Stimulated activated CD8-positive, alpha-beta memory T cell treated with anti-CD3 and anti-CD28 coated beads, Interleukin-7, amount 100 ng/mL, for 48 hours (primary cell): ENCODE data around the gene NUDT4B.
"Not testable (repeated sequence)": the region's sequence is repeated elsewhere in the genome, so short reads cannot be mapped to it uniquely, and the experiment has no call there.

Experiments used
- DNase-seq, 2 donors: peaks; one replicate each; pipeline ENCODE4 v3.0.0-alpha.2; 2020; ENCODE audit warnings: low read depth in 1 of 2; ENCODE audit errors: extremely low read depth in 1 of 2

NUDT4B gene

DNA sequence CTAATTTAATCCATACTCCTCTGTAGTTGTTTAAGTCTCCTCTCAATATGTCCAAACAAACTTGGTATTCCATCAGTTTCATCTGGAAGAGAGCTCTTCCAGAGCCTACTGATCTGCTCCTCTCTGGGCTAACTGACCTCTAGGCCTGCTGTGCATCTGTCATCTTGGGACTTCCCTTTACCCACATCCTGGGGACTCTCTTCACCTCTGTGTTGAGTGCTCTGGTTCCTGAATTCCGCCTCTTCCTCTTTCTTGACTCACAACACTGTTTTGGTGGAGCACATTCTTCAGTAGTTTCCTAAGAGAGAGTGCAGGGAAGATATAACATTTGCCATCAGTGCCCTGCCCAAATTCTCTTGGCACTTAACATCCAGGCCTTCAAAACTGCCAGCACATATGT is 13.0 kb upstream of the NUDT4B start:
- not testable (repeated sequence) for DNase-seq

DNA sequence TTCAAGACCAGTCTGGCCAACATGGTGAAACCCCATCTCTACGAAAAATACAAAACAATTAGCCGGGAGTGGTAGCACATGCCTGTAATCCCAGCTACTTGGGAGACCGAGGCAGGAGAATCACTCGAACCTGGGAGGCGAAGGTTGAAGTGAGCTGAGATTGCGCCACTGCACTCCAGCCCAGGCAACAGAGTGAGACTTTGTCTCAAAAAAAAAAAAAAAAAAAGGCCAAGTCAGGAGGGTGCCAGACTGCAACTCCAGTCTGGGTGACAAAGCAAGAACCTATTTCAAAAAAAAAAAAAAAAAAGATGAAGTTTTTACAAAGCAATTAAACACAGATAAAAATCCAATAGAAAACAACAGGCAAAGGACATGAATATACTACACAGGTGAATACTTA is 9.9 kb upstream of the NUDT4B start:
- DNase-seq, result not testable (repeated sequence)

DNA sequence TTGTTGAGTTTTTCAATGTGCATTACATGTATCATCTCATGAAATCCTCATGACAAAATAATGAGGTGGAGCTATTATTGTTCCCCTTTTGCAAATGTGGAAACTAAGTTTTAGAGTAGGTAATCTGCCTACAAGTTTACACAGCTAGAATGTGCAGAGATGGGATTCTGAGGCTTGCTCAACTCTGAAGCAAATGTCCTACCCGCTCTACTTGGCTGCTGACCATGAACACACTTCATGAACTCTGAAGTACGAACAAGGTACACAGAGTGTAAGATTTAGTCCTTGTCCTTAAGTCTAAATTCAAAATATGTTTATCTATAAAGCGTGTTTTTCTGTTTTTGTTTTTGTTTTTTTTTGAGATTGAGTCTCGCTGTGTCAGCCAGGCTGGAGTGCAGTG is 5.4 kb upstream of the NUDT4B start:
- DNase-seq, result not testable (repeated sequence)

DNA sequence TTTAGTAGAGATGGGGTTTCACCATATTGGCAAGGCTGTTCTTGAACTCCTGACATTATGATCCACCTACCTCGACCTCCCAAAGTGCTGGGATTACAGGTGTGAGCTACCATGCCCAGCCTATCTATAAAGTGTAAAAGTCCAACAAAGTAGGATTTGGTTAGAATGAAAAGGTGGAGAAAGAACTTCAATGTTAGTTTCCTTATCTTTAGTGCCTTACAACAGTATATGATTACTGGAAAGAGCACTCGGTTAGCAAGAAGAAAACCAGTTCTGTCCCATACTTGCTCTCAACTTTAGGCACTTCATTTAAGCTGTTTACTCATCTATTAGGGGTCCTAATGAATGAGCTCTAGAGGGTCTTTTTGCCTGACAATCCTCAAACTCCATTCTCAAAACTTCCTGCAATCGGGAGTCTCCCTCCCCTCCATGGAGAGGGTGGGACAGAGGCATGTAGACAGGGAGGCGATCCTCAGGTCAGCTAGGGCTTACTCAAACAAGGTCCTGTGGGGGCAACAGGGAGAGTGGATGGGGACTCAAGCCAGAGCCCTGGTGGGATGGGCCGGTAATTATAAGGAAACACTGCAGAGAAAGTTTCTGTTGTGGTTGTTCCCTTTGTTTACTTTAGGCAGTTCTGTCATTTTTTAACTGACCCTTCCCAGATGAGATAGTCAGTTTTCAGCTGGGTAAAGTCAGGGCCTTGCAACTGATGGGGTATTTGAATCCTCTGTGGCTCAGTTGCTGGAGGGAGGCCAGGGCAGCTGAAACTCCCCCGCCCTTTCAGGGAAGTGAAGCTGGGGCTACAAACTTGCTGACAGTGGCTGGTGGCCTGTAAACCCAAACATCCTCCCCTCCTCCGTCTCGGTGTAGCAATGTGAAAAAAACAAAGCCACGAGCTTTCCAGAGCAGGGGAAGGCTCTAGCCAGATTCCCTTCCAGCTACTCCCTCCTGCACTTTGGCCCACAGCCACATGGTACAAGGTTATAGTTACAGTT is 4.6 kb upstream of the NUDT4B start:
- DNase-seq, result not testable (repeated sequence)

DNA sequence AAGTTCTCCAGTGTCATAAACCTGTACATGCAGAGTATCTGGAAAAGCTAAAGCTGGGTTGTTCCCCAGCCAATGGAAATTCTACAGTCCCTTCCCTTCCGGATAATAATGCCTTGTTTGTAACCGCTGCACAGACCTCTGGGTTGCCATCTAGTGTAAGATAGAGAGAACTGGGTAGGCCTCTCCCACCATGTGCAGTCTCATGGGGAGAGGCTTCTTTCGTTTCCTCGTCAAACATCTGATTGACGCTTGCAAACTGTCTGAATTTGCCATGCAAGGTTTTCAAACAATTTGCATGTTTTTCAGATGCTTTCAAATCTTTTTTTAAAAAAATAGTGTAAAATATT is 734 bp downstream of the NUDT4B start:
- not testable (repeated sequence) for DNase-seq

DNA sequence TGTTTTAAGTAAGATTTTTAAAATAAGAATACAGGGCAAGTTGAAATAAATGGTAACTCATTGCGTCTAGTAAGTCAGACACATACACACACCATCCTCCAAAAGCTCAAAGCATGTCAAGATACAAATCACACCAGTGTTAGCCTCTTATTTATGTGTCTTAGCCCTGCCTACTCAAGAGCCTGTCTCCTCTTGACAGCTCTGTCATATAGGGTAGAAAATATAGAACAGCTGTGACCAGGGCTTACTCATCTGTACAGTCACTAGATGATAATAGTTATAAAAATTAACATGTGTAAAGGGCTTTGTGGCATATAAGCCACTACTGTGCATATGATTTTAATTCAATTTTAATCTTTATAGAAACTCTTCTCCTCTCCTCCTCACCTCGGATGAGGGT is 7.7 kb downstream of the NUDT4B start:
- not testable (repeated sequence) for DNase-seq

DNA sequence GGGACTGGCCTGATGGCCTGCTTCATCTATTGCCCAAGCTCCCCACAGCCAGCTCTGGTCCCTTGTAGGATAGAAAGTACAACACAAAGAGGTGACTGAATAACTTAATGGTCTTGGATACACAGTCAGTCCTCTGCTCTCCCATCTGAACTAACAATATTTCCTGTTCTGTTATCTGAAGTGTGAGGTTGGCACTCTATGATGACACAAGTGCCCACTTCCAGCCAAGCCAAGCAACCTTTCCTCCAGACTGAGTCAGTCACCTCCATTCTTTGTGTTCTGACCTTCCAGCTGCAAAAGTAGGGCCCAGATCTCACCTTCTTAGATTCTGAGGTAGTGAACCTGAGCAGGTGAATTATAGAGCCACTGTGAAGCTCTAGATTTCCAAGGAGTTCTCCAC is 8.9 kb downstream of the NUDT4B start:
- DNase-seq, result not testable (repeated sequence)

DNA sequence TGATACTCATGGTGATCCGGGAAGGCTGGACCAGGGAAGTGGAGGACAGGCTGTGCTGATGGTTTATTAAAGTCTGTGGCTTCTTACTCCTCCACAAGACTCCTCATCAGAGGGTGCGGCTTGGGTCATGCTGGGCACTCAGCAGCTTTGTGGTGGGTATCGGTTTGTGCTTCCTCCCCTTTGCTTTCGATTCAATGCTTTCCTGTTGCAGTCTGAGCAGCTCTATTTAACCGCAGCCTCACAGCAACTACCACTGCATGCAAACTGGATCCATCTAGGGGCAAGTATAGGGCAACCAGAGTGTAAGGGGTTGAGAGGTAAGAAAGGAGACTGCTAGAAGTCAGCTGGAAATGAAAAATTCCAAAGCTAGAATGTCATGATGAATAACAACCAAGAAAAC is 9.8 kb downstream of the NUDT4B start:
- not testable (repeated sequence) for DNase-seq

DNA sequence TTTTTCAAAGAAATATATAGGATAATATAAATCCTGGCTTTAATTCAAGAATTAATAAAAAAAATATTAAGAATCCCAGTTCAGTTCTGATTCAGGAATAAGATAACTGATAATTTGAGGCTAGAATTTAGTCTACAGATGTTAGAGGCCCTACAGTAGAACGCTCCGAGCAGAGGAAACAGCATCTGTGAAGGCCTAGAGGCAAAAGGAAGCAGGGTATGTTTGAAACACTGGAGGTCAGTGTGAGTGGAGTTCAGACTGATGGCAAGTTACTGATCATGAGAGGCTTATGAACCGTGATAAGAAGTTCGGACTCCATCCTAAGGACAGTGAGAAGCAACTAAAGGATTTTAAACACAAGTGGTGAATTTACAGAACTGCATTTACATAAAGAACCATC is 10.4 kb downstream of the NUDT4B start:
- DNase-seq, result not testable (repeated sequence)

DNA sequence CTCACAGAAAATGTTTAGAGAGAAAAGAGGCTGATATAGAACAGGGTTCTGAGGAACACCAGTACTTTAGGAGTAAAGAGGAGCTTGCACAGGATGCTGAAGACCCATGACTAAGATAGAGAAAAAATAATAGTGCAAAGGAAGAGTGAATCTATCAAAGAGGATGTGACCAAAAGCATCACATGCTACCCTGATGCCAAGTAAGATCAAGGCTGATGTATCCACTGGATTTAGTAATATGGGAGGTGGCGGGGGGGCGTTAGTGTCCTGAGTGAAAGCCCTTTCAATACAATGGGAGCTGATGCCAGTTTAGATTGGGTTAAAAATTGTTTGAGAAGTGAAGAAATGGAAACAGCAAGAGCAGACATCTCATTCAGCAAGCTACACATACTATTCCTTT is 11.2 kb downstream of the NUDT4B start:
- DNase-seq, result not testable (repeated sequence)

DNA sequence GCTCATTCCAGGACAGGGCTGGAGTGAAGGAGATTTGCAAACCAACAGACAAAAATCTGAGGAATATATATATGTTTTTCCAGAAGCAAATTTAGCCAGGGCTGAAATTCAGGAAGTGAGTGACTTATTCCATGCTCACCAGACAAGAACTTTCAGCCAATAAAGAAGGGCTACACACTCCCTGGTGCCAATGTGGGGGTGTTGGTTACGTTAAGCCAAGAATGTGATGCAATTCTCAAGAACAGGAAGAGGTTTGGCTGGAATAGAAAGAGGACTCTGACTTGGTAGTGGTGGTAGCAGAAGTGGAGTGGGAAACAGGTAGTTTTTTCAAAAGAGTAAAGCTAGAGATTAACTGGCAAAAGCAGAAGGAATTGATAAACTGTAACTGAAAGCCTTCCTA is 11.6 kb downstream of the NUDT4B start:
- DNase-seq, result not testable (repeated sequence)

DNA sequence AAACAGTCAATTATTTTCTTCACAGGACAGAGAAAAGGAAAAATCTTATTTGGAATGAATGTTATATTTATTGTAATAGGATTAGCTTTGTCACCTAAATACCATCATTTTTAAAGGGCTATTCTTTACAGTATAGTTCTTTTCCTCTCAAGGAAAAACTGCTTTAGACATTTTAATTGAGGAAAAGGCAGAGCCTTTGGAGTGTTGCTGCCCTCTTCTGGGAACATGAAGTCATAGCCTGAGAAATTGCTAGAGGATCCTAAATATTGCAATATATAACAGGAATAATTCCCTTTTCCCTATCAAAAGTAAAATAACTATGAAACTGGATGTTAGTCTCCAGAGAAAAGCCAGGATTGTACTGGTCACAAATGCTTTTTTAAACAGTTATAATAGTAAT is 12.8 kb downstream of the NUDT4B start:
- DNase-seq, result not testable (repeated sequence)

DNA sequence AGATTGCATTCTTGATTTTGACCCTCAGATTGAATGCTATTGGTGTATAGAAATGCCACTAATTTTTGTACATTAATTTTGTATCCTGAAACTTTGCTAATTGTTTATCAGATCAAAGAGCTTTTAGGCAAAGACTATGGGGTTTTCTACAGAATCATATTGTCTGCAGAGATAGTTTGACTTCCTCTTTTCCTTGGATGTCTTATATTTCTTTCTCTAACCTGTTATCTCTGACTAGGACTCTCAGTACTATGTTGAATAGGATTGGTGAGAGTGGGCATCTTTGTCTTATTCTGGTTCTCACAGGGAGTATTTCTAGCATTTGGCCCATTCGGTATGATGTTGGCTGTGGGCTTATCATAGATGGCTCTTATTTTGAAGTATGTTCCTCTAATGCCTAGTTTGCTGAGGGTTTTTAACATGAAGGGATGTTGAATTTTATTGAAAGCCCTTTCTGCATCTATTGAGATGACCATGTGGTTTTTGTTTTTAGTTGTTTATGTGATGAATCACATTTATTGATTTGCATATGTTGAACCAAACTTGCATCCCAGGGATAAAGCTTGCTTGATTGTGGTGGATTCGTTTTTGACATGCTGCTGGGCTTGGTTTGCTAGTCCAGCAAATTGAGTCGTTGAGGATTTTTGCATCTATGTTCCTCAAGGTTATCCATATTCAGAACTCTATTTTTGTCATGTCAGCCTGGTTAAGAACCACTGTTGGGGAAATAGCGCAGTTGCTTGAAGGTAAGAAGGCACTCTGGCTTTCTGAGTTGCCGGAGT is 16.9 kb downstream of the NUDT4B start:
- not testable (repeated sequence) for DNase-seq

DNA sequence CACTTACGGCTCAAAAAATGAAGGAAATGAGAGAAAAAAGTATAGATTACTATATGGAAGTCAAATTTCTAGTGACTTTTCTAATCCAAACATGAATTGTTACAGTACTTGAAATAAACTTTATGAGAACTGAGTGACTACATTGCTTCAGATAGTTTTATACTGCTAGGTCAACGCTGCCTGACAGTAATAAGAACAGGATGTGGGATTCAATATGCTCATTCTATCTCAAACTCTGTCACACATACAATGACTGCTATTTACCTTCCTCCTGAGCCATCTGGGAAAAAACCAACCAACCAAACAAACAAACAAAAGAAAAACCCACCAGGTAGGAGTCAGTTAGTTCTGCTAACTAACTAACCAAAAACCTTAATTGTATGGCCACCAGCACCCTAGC is 20.0 kb downstream of the NUDT4B start:
- DNase-seq, result not testable (repeated sequence)

DNA sequence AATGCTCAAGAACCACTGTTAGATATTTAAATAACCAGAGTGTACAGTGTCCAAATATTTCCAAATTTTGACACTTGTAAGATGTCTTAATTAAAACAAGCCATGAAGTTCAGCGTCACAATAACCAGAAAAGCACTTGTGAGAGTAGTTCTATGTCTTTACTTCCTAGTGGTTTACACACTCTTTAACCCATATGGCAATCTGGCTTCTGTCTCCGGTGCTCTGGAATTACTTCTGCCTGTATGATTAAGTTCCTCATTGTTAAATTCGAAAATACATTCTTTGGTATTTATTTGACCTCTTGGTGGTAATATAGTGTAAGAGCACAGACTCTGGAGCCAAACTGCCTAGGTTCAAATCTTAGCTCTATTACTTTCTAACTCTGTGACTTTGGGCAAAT is 20.9 kb downstream of the NUDT4B start:
- DNase-seq, result not testable (repeated sequence)

DNA sequence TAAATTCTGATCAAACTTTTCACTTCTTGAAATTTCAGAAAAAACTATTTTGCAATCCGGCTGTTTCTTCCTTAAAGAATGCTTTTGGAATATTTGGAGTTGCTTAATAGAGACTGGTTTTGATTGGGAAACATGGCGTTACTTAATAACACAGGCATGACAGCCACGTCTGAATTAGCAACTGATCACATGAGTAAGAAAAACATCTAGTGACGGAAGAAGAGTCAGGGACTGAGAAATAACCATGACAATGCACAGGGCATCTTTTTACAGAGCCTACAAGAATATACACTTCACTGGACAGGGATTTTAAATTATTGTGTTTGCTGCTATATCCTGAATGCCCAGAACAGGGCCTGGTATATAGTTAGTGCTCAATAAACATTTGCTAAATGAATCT is 25.1 kb downstream of the NUDT4B start:
- not testable (repeated sequence) for DNase-seq

DNA sequence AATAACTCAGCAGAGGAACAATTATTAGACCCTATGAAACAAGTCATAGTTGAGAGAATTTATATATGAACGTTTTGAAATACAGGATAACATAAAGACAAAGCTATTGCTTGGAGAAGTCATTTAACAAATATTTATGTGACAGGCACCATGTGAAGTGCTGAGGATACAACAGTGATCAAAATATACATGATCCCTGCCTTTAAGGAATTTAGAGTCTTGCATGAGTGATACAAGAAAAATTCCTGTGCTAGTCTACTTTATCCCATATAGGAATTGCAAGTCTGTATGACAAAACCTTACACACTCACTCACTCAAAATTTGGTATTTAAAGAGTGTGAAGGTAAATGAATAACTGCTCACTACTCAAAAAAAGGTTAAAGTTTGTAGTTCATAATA is 25.5 kb downstream of the NUDT4B start:
- not testable (repeated sequence) for DNase-seq

DNA sequence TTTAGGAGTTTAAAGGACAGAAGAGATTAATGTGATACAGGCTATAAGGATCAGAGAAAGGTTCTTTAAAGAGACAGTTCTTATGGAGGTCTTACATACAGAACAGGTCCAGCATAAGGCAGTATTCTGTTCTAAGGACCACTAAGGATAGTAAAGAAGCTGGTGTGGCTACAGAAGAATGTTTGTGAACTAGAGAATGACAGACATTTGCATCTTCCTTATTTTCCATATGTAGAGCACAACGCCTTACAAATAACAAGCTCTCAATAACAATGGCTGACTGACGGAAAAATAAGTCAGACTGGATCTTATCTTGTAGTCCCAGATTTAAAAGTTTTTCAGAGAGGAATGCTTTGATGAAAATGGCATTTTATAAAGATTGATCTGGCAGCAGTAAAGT is 26.7 kb downstream of the NUDT4B start:
- DNase-seq, result not testable (repeated sequence)

DNA sequence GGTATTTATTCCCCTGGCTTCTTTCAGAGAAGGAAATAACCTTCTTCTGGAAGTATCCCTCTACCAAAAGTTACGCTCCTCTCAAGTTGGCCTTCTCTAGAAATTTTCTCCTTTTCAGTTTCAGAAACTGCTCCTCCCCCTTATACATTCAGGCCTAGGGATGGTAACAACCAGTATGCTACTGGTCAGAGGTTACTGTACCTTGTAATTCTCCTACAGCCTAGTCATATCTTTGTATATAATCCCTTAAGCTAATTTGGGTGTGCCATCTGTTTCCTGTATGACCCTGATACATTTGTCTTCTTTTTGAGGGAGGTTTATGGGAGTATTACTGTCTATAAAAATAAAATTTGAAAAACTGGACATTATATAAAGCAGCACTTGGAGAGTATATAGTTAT is 29.1 kb downstream of the NUDT4B start:
- not testable (repeated sequence) for DNase-seq

DNA sequence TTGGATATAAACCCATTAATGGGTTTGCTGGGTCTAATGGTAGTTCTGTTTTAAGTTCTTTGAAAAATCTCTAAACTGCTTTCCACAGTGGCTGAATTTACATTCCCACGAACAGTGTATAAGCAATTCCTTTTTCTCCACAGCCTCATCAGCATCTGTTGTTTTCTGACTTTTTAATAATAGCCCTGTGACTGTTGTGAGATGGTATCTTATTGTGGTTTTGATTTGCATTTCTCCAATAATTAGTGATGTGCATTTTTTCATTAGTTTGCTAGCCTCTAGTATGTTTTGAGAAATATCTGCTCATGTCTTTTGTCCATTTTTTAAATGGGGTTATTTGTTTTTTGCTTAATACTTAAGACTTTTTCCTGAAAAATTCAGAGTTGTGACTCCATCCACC is 31.8 kb downstream of the NUDT4B start:
- DNase-seq, result not testable (repeated sequence)

DNA sequence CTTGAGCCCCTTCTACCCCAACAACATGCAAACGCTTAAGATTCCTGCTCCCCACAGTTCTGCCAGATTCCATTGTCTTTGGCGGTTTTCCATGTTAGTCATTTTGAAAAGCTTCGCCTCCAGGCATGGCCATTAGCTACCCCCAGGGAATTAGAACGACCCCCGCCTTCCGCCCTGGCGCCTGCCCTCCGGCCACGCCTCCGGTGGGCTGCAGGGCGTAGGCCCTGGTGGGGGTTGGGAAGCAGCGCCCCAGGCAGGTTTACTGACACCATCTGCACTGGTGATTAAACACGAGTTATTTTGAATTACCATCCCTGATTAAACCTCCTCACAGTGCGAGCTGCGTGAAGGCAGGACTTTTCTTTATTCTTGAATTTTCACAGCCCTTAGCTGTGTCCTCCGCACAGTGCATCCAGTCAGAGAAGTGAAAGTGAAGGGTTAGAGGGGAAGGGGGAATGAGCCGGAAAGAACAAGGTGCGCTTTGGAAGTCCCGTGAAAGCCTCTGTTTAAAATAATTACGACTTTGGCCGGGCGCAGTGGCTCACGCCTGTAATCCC is 43.0 kb downstream of the NUDT4B start:
- DNase-seq, result not testable (repeated sequence)
